SH-SY5Y (cell line): ENCODE results near the gene IGFN1.

ENCODE experiments used
- GATA2 ChIP-seq: IDR thresholded peaks from 2 replicates; pipeline ENCODE4 v1.6.1; 2011; ENCODE audit warnings: mild to moderate bottlenecking, low read depth, low read length
- GATA3 ChIP-seq: IDR thresholded peaks from 2 replicates; pipeline ENCODE4 v1.6.1; 2011; ENCODE audit warnings: low read depth, mild to moderate bottlenecking, low read length, moderate library complexity

GRCh38 chr1:201157949-201158348, 32.7 kb upstream of the IGFN1 start:
- TF ChIP-seq GATA2 = no peak
- TF ChIP-seq GATA3 = no peak
